LNCAP (cell line): ENCODE measurements around the gene ARHGAP23.

Experiments used
- TF ChIP-seq, protein P1 (sequence below): fragments of 450-650 bp; IDR thresholded peaks from 2 replicates; pipeline ENCODE4 v1.5.1; 2017; ENCODE audit warnings: mild to moderate bottlenecking

ARHGAP23 gene

DNA sequence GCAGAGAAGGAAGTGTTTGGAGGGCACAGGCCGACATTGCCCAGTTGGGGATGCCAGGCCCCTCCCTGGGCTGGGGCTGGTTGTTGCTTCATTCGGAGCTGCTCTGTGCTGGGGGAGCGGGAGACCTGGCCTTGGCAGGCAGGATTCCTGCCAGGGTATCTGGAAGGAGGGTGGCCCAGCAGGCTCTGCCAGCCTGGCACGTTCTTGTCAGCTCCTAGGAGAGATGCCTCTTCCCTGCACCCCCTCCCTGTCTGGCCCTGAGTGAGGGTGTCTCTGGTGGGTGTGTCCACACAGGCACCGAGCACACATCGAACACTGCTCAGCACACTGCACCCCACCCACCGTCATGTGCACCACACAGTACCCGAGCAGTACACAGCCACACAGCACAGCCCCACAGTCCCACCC, 35.2 kb downstream of the ARHGAP23 start:
- TF ChIP-seq, protein P1, sequence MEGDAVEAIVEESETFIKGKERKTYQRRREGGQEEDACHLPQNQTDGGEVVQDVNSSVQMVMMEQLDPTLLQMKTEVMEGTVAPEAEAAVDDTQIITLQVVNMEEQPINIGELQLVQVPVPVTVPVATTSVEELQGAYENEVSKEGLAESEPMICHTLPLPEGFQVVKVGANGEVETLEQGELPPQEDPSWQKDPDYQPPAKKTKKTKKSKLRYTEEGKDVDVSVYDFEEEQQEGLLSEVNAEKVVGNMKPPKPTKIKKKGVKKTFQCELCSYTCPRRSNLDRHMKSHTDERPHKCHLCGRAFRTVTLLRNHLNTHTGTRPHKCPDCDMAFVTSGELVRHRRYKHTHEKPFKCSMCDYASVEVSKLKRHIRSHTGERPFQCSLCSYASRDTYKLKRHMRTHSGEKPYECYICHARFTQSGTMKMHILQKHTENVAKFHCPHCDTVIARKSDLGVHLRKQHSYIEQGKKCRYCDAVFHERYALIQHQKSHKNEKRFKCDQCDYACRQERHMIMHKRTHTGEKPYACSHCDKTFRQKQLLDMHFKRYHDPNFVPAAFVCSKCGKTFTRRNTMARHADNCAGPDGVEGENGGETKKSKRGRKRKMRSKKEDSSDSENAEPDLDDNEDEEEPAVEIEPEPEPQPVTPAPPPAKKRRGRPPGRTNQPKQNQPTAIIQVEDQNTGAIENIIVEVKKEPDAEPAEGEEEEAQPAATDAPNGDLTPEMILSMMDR, result no peak

DNA sequence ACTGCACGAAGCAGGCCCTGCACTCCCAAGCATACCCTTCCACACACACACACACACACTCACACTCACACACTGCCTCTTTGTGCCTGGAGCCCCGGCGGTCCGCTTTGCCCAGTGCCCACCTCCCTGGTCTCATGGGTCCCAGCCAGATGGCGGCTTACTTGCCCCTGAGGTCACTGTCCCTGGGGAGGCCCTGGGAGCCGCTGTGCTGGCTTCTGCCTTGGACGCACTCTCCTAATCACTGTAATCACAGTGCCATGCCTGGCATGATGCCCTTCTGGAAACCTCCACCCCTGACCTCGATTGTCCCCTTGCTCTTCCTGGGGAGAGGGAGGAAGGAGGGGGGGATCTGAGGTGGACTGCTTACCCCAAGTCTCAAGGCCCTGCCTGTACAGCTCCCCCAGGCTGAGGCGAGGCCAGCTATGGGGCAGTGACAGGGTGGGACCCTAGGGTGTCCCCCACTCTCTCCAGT, 36.0 kb downstream of the ARHGAP23 start:
- TF ChIP-seq, protein P1, result no peak

DNA sequence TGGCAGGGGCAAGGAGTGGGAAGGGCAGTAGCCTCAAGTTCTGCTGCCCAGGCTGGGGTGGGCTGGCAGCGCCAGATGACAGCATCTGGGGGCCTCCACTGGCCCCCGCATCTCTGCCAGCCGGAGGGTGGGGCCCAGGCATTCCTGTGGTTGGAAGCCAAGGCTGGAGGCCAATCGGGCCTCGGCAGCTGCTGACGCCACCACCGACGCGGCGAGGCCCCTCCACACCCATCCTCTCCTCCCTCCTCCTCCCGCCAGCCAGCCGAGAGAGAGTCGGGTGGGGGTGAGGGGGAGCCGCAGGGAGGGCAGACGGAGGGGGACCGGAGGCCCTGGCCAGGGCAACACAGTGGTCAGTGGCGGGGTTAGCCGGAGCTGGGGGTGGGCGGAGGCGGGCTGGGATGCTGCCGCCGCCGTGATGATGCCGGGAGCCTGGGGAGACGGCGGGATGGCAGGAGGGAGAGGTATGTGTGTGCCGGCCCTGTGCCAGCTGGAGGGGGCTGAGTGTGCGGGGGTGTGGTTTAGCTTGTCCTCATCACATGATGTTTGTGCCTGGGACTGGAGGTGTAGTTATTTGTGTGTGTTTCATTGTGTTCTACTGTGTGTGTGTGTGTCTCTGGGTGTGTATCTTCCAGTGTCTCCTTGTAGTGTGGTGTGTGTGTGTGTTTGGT, 36.6 kb downstream of the ARHGAP23 start:
- TF ChIP-seq, protein P1, result no peak

DNA sequence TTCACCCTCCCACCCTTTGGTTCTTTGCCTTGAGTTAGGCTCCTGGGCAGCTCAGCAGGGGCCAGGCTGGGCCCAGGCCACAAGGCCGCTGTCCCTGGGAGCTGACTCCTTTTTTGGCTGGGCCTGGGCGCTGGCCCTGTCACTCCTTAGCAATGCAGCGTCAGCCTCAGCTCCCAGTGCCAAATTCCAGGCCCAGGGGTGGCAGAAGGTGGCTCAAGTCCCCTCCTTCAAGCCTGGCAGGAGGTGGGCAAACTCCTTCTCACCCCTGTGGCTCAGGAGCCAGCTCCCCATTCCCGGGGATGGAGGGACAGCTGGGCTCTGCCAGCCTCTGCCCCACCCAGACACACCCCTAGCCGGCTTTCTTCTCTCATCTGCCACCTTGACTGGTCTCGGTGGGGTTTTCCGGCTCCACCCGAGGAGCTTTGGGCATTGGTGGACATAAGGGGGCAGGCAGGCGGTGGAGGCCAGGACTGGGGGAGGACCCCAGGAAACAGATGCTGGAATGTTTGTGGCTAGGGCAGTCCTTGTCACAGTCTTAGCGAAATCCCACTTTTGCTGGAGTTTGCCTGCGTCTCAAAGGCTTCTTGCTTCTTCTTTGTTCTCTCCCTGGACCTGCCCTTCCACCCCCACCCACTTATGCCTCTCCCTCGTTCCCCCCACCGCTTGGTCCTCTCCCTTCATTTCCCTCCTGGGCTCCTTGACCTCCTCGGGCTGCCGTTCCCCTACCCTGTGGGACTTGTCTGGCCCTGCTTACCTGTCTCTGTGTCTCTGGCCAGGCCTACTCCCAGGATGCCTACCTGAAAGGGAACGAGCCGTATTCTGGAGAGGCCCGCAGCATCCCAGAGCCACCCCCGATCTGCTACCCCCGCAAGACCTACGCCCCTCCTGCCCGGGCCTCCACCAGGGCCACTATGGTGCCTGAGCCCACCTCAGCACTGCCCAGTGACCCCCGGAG, 37.4 kb downstream of the ARHGAP23 start:
- TF ChIP-seq, protein P1, result no peak

DNA sequence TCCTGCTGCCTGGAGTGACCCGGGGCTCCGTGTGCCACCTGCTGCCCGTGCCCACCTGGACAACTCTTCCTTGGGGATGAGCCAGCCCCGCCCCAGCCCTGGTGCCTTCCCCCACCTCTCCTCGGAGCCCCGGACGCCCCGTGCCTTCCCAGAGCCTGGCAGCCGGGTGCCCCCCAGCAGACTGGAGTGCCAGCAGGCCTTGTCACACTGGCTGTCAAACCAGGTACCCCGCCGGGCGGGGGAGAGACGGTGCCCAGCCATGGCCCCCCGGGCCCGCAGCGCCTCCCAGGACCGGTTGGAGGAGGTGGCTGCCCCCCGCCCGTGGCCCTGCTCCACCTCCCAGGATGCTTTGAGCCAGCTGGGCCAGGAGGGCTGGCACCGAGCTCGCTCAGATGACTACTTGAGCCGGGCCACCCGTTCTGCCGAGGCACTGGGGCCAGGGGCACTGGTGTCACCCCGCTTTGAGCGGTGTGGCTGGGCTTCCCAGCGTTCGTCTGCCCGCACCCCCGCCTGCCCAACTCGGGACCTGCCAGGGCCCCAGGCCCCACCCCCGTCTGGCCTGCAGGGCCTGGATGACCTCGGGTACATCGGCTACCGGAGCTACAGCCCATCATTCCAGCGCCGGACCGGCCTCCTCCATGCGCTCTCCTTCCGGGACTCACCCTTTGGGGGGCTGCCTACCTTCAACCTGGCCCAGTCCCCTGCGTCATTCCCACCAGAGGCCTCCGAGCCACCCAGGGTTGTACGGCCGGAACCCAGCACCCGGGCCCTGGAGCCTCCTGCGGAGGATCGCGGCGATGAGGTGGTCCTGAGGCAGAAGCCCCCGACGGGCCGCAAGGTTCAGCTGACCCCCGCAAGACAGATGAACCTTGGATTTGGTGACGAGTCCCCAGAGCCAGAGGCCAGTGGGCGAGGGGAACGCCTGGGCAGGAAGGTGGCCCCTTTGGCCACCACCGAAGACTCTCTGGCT, 38.4 kb downstream of the ARHGAP23 start:
- TF ChIP-seq, protein P1, result no peak

DNA sequence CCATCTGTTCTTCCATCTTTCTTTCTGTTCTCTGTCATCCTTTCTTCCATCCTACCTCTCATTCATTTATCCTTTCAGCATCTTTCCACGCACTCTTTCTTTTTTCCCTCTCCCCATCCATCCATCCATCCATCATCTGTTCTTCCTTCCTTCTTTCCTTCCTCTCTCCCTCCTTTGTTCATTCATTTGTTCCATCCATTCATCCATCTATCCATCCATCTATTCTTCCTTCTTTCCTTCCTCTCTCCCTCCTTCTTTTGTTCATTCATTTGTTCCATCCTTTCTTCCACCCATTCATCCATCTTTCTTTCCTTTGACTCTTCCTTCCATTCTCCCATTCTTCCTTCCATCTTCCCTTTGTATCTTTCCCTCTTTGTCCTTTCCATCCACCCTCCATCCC, 39.2 kb downstream of the ARHGAP23 start:
- TF ChIP-seq, protein P1, result no peak

DNA sequence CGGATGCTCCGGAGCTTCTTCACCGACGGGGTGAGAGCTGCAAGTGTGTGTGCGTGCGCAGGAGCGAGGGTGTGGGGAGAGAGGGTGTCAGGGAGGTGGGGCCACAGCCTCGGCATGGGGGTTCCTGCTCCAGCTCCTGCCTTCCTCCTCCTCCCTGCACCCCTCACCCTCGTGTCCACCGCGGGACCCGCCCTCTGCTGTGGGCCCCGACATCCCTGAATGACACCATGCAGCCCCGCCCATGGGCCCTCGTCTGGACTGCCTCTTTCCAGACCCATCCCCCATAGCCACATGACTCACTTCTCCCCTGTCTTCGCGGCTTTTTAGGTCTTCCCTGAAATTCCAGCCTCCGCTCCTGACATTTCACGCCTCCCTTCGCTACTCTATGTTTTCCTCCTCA, 41.6 kb downstream of the ARHGAP23 start:
- TF ChIP-seq, protein P1, result no peak
